GM19468 (cell line): Measurements from ENCODE around the gene NELFB.

ENCODE experiments used
- ATAC-seq: cut with Tn5 transposase; IDR thresholded peaks from one replicate; pipeline ENCODE4 v1.9.1; 2021; ENCODE audit warnings: mild to moderate bottlenecking, moderate library complexity, moderate number of reproducible peaks; ENCODE audit not compliant: unreplicated experiment; ENCODE audit errors: extremely low read depth

Gene NELFB

GRCh38 chr9:137254624-137255447, at the start of gene NELFB:
NELFB (plus strand) TSS chr9:137255327.
- peak; percentile 45 for ATAC-seq

- ATAC-seq, result no peak
Observed at GRCh38 chr9:137206602-137207001, 48.5 kb upstream of the NELFB start.

GRCh38 chr9:137211532-137211931, 43.6 kb upstream of the NELFB start:
- no peak for ATAC-seq

- no peak for ATAC-seq
Observed at GRCh38 chr9:137212520-137212919, 42.6 kb upstream of the NELFB start.

GRCh38 chr9:137213160-137214060, 41.7 kb upstream of the NELFB start:
- no peak for ATAC-seq

GRCh38 chr9:137214620-137215019, 40.5 kb upstream of the NELFB start:
- ATAC-seq, result no peak

- ATAC-seq, result no peak
Observed at GRCh38 chr9:137215196-137215986, 39.7 kb upstream of the NELFB start.

GRCh38 chr9:137216188-137216965, 38.8 kb upstream of the NELFB start:
- no peak for ATAC-seq

- ATAC-seq, result no peak
Observed at GRCh38 chr9:137217276-137218211, 37.6 kb upstream of the NELFB start.

GRCh38 chr9:137218212-137218753, 36.8 kb upstream of the NELFB start:
- ATAC-seq, result no peak

- no peak for ATAC-seq
Observed at GRCh38 chr9:137218754-137219271, 36.3 kb upstream of the NELFB start.

- ATAC-seq, result no peak
Observed at GRCh38 chr9:137219757-137220316, 35.3 kb upstream of the NELFB start.

- no peak for ATAC-seq
Observed at GRCh38 chr9:137220317-137221094, 34.6 kb upstream of the NELFB start.

GRCh38 chr9:137221095-137221505, 34.0 kb upstream of the NELFB start:
- ATAC-seq, result no peak

GRCh38 chr9:137221506-137222111, 33.5 kb upstream of the NELFB start:
- ATAC-seq, result no peak

GRCh38 chr9:137222190-137223077, 32.7 kb upstream of the NELFB start, which contains the start of gene RNF208:
RNF208 (minus strand) TSS chr9:137222240; CDS start chr9:137221212, 1,028 bp downstream.
- ATAC-seq, result no peak
